Hepatocyte (in vitro differentiated cells): ENCODE results near the gene CPEB4.

Experiments used
- EZH2 ChIP-seq: fragments of 200-600 bp; sonication (generic); IDR thresholded peaks from 2 replicates; pipeline ENCODE4 v1.6.1; 2016; ENCODE audit warnings: antibody characterized with exemption, mild to moderate bottlenecking, borderline replicate concordance
- EZH2phosphoT487 ChIP-seq: fragments of 200-600 bp; sonication (generic); IDR thresholded peaks from one replicate; pipeline ENCODE4 v1.6.1; 2018; ENCODE audit warnings: antibody characterized with exemption, mild to moderate bottlenecking, low read depth, moderate library complexity; ENCODE audit not compliant: unreplicated experiment, severe bottlenecking
- TF ChIP-seq, protein P1 (sequence below): fragments of 200-600 bp; sonication (generic); IDR thresholded peaks from 2 replicates; pipeline ENCODE4 v1.5.1; 2016; ENCODE audit warnings: antibody characterized with exemption, mild to moderate bottlenecking; ENCODE audit not compliant: poor library complexity

DNA sequence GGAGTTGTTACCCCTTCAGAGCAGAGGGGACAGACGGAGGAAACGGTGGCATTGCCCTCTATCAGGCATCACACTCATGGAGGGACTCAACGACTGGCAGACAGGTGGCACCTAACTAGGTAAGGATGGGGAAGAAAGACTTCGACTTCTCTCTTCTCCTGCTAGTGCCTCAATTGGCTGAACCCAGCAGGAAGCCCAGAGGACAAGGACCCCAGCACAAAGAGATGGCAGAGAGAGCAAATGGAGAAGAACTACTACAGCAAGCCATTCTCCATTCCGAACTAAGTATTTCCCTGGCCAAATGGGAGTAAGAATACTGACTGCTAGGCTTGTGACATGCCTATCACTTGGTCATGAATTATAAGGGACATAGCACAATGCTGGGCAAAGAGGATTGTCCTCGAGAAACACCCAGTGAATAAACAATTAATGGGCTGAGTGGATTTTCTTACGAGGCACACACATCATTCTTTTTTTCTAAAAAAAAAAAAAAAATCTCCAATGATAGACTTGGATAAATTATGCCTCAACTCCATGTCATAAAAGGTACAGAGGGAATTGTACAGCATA lies 35.3 kb upstream of the CPEB4 start:
- TF ChIP-seq, protein P1, sequence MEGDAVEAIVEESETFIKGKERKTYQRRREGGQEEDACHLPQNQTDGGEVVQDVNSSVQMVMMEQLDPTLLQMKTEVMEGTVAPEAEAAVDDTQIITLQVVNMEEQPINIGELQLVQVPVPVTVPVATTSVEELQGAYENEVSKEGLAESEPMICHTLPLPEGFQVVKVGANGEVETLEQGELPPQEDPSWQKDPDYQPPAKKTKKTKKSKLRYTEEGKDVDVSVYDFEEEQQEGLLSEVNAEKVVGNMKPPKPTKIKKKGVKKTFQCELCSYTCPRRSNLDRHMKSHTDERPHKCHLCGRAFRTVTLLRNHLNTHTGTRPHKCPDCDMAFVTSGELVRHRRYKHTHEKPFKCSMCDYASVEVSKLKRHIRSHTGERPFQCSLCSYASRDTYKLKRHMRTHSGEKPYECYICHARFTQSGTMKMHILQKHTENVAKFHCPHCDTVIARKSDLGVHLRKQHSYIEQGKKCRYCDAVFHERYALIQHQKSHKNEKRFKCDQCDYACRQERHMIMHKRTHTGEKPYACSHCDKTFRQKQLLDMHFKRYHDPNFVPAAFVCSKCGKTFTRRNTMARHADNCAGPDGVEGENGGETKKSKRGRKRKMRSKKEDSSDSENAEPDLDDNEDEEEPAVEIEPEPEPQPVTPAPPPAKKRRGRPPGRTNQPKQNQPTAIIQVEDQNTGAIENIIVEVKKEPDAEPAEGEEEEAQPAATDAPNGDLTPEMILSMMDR = no peak
- TF ChIP-seq EZH2 (no peak), EZH2phosphoT487 (no peak)
